ENCODE measurements around the gene EXOC4. TPM values are rescaled to one million over a fixed set of nuclear protein-coding genes. Genes with fewer than 3 reads are reported as not detected.

EXOC4 gene
- total and polyA plus RNA-seq, 2 of the 8 experiments (the other 6 are each of a cell fraction or from before 2014, with no cell fraction given): 27.0 to 67.3 TPM

- CTCF ChIA-PET (ENCODE audit: partially characterized antibody): no interaction called here
- FAIRE-seq: no peak
- no peak overlapping the region for H2AFZ ChIP-seq (ENCODE audit: low read length)
Measured at GRCh38 chr7:133502972-133503371, 250.1 kb downstream of the EXOC4 start.

More at GRCh38 chr7:133502972-133503371, 250.1 kb downstream of the EXOC4 start:
- no peak overlapping the region for H3K4me3 ChIP-seq (ENCODE audit: extremely low read depth in 1 of 4, insufficient read depth in 2 of 4, low read depth in 3 of 4, low read length in 4 of 4)
- H3K23me2 ChIP-seq (ENCODE audit: low read depth, low read length): no peaks in the 10 kb centered on the region
- H3K79me2 ChIP-seq (ENCODE audit: control insufficient read depth in 1 of 2, insufficient read depth in 2 of 2, low read length in 2 of 2): no peaks in the 10 kb centered on the region
- no peak overlapping the region for H2BK5ac ChIP-seq (ENCODE audit: low read depth, low read length)
- H3K27me3 ChIP-seq (replicated peaks in 1 of 4; ENCODE audit: control insufficient read depth in 3 of 4, extremely low read depth in 1 of 4, insufficient read depth in 3 of 4, low read length in 3 of 4): peaks cover 0 to 1% (median 0%) of the 10 kb centered on the region in 4 experiments; a peak in 1 of 7 replicates
- H4K91ac ChIP-seq (replicated peaks; ENCODE audit: insufficient read length, low read length): no peak overlapping the region
- no peak overlapping the region for H4K8ac ChIP-seq (ENCODE audit: extremely low read depth, insufficient read depth, low read length)
- no peaks in the 10 kb centered on the region for H3K79me1 ChIP-seq (ENCODE audit: low read depth, low read length)
- no peak overlapping the region for H3K18ac ChIP-seq (ENCODE audit: extremely low read depth, low read length)
- H3K27ac ChIP-seq (ENCODE audit: low read depth, low read length): no peak overlapping the region
- no peak overlapping the region for H3K56ac ChIP-seq (replicated peaks; ENCODE audit: insufficient read length, low read depth, low read length)
- no peak overlapping the region for H2BK12ac ChIP-seq (ENCODE audit: low read depth, low read length)
- H2BK120ac ChIP-seq (replicated peaks; ENCODE audit: low read depth, low read length): no peak overlapping the region
- no peak overlapping the region for H2AK5ac ChIP-seq (ENCODE audit: low read depth, low read length)
- H3K4ac ChIP-seq (replicated peaks; ENCODE audit: insufficient read length, low read depth, low read length): no peak overlapping the region
- H4K5ac ChIP-seq (ENCODE audit: insufficient read length, low read depth, low read length): no peak overlapping the region
- no peak overlapping the region for H2BK15ac ChIP-seq (ENCODE audit: low read length)
- peaks cover 0 to under 1% (median 0%) of the 10 kb centered on the region in 4 experiments; a peak in 1 of 7 replicates for H3K4me1 ChIP-seq (replicated peaks in 1 of 4; ENCODE audit: control insufficient read depth in 3 of 4, insufficient read depth in 4 of 4, low read length in 3 of 4)
- 81% methylated on average over 1 of the region's 1 CpG; no CpG with 5 or more reads in 1 of the 2 experiments for WGBS, 2 experiments (ENCODE audit: extremely low coverage in 1 of 2, insufficient coverage in 1 of 2, insufficient read length in 1 of 2, insufficient replicate concordance in 2 of 2, low coverage in 1 of 2, low lambda C conversion rate in 2 of 2, missing lambda C conversion rate in 1 of 2)
- no peak overlapping the region for H3K14ac ChIP-seq (ENCODE audit: insufficient read length)
- no peak overlapping the region for H3K4me2 ChIP-seq (ENCODE audit: insufficient read depth in 1 of 2, low read depth in 2 of 2, low read length in 2 of 2)
- TF ChIP-seq YY1 (IDR thresholded peaks at IDR 0.05; ENCODE audit: low read depth, low read length): no peak
- TF ChIP-seq TBP (IDR thresholded peaks at IDR 0.05; ENCODE audit: low read depth, low read length): no peak
- no peak for TF ChIP-seq CHD2 (IDR thresholded peaks at IDR 0.05; ENCODE audit: low read length)
- no peak for TF ChIP-seq HDAC2 (IDR thresholded peaks at IDR 0.05; ENCODE audit: borderline replicate concordance in 1 of 2, low read depth in 2 of 2, low read length in 2 of 2)
- TF ChIP-seq SIN3A (conservative IDR thresholded peaks at IDR 0.05 in 1 of 2, IDR thresholded peaks at IDR 0.05 in 1 of 2; ENCODE audit: low read depth in 1 of 2, low read length in 2 of 2): no peak
- no peak for TF ChIP-seq EP300 (IDR thresholded peaks at IDR 0.05; ENCODE audit: borderline replicate concordance in 1 of 2, low read depth in 2 of 2, low read length in 2 of 2)
- TF ChIP-seq SAP30 (IDR thresholded peaks at IDR 0.05; ENCODE audit: insufficient read depth, insufficient replicate concordance, low read length): no peak
- TF ChIP-seq POLR2A (IDR thresholded peaks at IDR 0.05; ENCODE audit: control extremely low read depth in 1 of 2, low read depth in 2 of 2, low read length in 2 of 2): no peak
- TF ChIP-seq BCL11A (IDR thresholded peaks at IDR 0.05; ENCODE audit: low read depth in 2 of 2, low read length in 2 of 2): no peak
- TF ChIP-seq NRF1 (IDR thresholded peaks at IDR 0.05; ENCODE audit: low read depth, low read length): no peak
- POLR2A ChIA-PET (ENCODE audit: partially characterized antibody): no interaction called here
- no peak overlapping the region for H3K23ac ChIP-seq (ENCODE audit: insufficient read length)
- no peak for DNase-seq (ENCODE audit: low read depth in 1 of 2, low spot score in 2 of 2)
- H3K9ac ChIP-seq (replicated peaks in 1 of 4; ENCODE audit: extremely low read depth in 1 of 4, low read depth in 3 of 4, low read length in 3 of 4): no peak overlapping the region
- no peak overlapping the region for H2BK20ac ChIP-seq (ENCODE audit: low read length)
- H4K20me1 ChIP-seq (replicated peaks in 1 of 2; ENCODE audit: control insufficient read depth in 1 of 2, insufficient read depth in 2 of 2, low read length in 2 of 2): peaks cover 0 to 3% of the 10 kb centered on the region in 2 experiments
- no peaks in the 10 kb centered on the region for H3K36me3 ChIP-seq (ENCODE audit: control insufficient read depth in 2 of 4, insufficient read depth in 4 of 4, low read length in 3 of 4)
- no peaks in the 10 kb centered on the region for H3K9me3 ChIP-seq (ENCODE audit: insufficient read depth in 2 of 2, low read depth in 1 of 2, low read length in 1 of 2)
